H9 (cell line): Measurements from ENCODE around the gene PHF20. TPM values are rescaled to one million over a fixed set of nuclear protein-coding genes. Genes with fewer than 3 reads are reported as not detected.

Experiments used
- DNase-seq: peaks from one replicate; pipeline ENCODE4 v3.0.0-alpha.2; 2017
- H2AFZ ChIP-seq: one replicate; pipeline ENCODE4 v1.6.1; 2013; ENCODE audit warnings: mild to moderate bottlenecking, low read length, control low read depth, moderate library complexity
- H2AK5ac ChIP-seq: 2 replicates; pipeline ENCODE4 v1.6.1; 2013; ENCODE audit warnings: low read length, control low read depth, mixed read lengths; ENCODE audit not compliant: insufficient read length
- H2BK120ac ChIP-seq: one replicate; pipeline ENCODE4 v1.6.1; 2013; ENCODE audit warnings: low read depth, mild to moderate bottlenecking, low read length, control low read depth, inconsistent platforms; ENCODE audit not compliant: poor library complexity, severe bottlenecking
- H2BK12ac ChIP-seq: 2 replicates; pipeline ENCODE4 v1.6.1; 2013; ENCODE audit warnings: low read length, control low read depth, mixed read lengths, low read depth; ENCODE audit not compliant: insufficient read length
- H2BK15ac ChIP-seq: 2 replicates; pipeline ENCODE4 v1.6.1; 2013; ENCODE audit warnings: low read depth, low read length, control low read depth
- H2BK20ac ChIP-seq: one replicate; pipeline ENCODE4 v1.6.1; 2013; ENCODE audit warnings: low read depth, mild to moderate bottlenecking, low read length, control low read depth, inconsistent platforms; ENCODE audit not compliant: poor library complexity, severe bottlenecking
- H2BK5ac ChIP-seq: 2 replicates; pipeline ENCODE4 v1.6.1; 2013; ENCODE audit warnings: low read length, control low read depth, mixed read lengths; ENCODE audit not compliant: insufficient read length
- H3K14ac ChIP-seq: 2 replicates; pipeline ENCODE4 v1.6.1; 2013; ENCODE audit warnings: low read length, control low read depth; ENCODE audit not compliant: insufficient read depth
- H3K18ac ChIP-seq: 2 replicates; pipeline ENCODE4 v1.6.1; 2013; ENCODE audit warnings: low read depth, mild to moderate bottlenecking, mixed read lengths, low read length, control low read depth; ENCODE audit not compliant: insufficient read length
- H3K23ac ChIP-seq: 2 replicates; pipeline ENCODE4 v1.6.1; 2013; ENCODE audit warnings: low read length, control low read depth, mixed read lengths, low read depth; ENCODE audit not compliant: insufficient read length
- H3K23me2 ChIP-seq: 2 replicates; pipeline ENCODE4 v1.6.1; 2013; ENCODE audit warnings: low read depth, mild to moderate bottlenecking, mixed read lengths, low read length, control low read depth; ENCODE audit not compliant: insufficient read length, poor library complexity, severe bottlenecking
- H3K27ac ChIP-seq: 2 replicates; pipeline ENCODE4 v1.5.1; 2013; ENCODE audit warnings: low read length, control low read depth, mixed read lengths, low read depth; ENCODE audit not compliant: insufficient read length
- H3K27me3 ChIP-seq: 2 replicates; pipeline ENCODE4 v1.6.1; 2013; ENCODE audit warnings: low read length, control low read depth, inconsistent platforms; ENCODE audit not compliant: insufficient read depth
- H3K4ac ChIP-seq: 2 replicates; pipeline ENCODE4 v1.6.1; 2013; ENCODE audit warnings: low read depth, mild to moderate bottlenecking, control low read depth, inconsistent platforms, low read length, moderate library complexity
- H3K4me1 ChIP-seq: 2 replicates; pipeline ENCODE4 v1.6.1; 2013; ENCODE audit warnings: low read length, control low read depth, inconsistent platforms; ENCODE audit not compliant: insufficient read depth
- H3K4me2 ChIP-seq: 2 replicates; pipeline ENCODE4 v1.6.1; 2013; ENCODE audit warnings: low read length, control low read depth, mixed read lengths; ENCODE audit not compliant: insufficient read length, insufficient read depth
- H3K56ac ChIP-seq: 2 replicates; pipeline ENCODE4 v1.6.1; 2013; ENCODE audit warnings: low read depth, mild to moderate bottlenecking, mixed read lengths, low read length, control low read depth; ENCODE audit not compliant: insufficient read length
- H3K79me1 ChIP-seq: 2 replicates; pipeline ENCODE4 v1.6.1; 2013; ENCODE audit warnings: low read depth, mild to moderate bottlenecking, moderate library complexity, low read length, control low read depth, inconsistent platforms; ENCODE audit not compliant: insufficient read depth, poor library complexity, severe bottlenecking
- H3K79me2 ChIP-seq: 2 replicates; pipeline ENCODE4 v1.6.1; 2013; ENCODE audit warnings: low read length, control low read depth, inconsistent platforms; ENCODE audit not compliant: insufficient read depth
- H3K9ac ChIP-seq: 2 replicates; pipeline ENCODE4 v1.6.1; 2013; ENCODE audit warnings: low read length, control low read depth, mixed read lengths; ENCODE audit not compliant: insufficient read length; ENCODE audit errors: extremely low read depth
- H3K9me3 ChIP-seq: one replicate; pipeline ENCODE4 v1.6.1; 2013; ENCODE audit warnings: low read depth, low read length, inconsistent platforms; ENCODE audit not compliant: control insufficient read depth
- H3T11ph ChIP-seq: one replicate; pipeline ENCODE4 v1.6.1; 2013; ENCODE audit warnings: mild to moderate bottlenecking, low read length, control low read depth, inconsistent platforms
- H4K20me1 ChIP-seq: one replicate; pipeline ENCODE4 v1.6.1; 2013; ENCODE audit not compliant: control insufficient read depth, insufficient read length, insufficient read depth
- H4K5ac ChIP-seq: 2 replicates; pipeline ENCODE4 v1.6.1; 2013; ENCODE audit warnings: low read depth, mild to moderate bottlenecking, mixed read lengths, low read length, control low read depth; ENCODE audit not compliant: insufficient read length
- H4K8ac ChIP-seq: replicated peaks from 2 replicates; pipeline ENCODE4 v1.6.1; 2013; ENCODE audit warnings: low read length, control low read depth, mixed read lengths, low read depth; ENCODE audit not compliant: insufficient read length
- H4K91ac ChIP-seq: 2 replicates; pipeline ENCODE4 v1.6.1; 2013; ENCODE audit warnings: low read depth, mild to moderate bottlenecking, moderate library complexity, mixed read lengths, low read length, control low read depth; ENCODE audit not compliant: insufficient read length
- H3K27ac Mint-ChIP-seq, 3 experiments: 2 replicates in 2 of 3; 3 replicates in 1 of 3; pipeline ENCODE4 v1.8.0; 2020 to 2021; ENCODE audit warnings: mixed read lengths in 3 of 3, mild to moderate bottlenecking in 1 of 3, moderate library complexity in 1 of 3
- H3K27me3 Mint-ChIP-seq: 2 replicates; pipeline ENCODE4 v1.8.0; 2021; ENCODE audit warnings: low read depth, mild to moderate bottlenecking, moderate library complexity, mixed read lengths
- H3K36me3 Mint-ChIP-seq, 3 experiments: 2 replicates in 2 of 3; 3 replicates in 1 of 3; pipeline ENCODE4 v1.8.0; 2020 to 2021; ENCODE audit warnings: low read depth in 3 of 3, mixed read lengths in 3 of 3; ENCODE audit not compliant: insufficient read depth in 1 of 3
- H3K4me1 Mint-ChIP-seq, 2 experiments: 2 replicates each; pipeline ENCODE4 v1.8.0; 2020; ENCODE audit warnings: mixed read lengths in 2 of 2
- H3K4me3 Mint-ChIP-seq, 2 experiments: 2 replicates in 1 of 2; 3 replicates in 1 of 2; pipeline ENCODE4 v1.8.0; 2020 to 2021; ENCODE audit warnings: mild to moderate bottlenecking in 2 of 2, mixed read lengths in 2 of 2, moderate library complexity in 1 of 2
- H3K9me3 Mint-ChIP-seq, 2 experiments: 2 replicates in 1 of 2; 3 replicates in 1 of 2; pipeline ENCODE4 v1.8.0; 2020; ENCODE audit warnings: mild to moderate bottlenecking in 2 of 2, mixed read lengths in 2 of 2, moderate library complexity in 1 of 2
- WGBS: extraction: QIAGEN DNeasy Blood & Tissue Kit; methylation state at CpG from one replicate; pipeline ENCODE4 v1.1.7; 2013; ENCODE audit warnings: missing lambda C conversion rate, low lambda C conversion rate, mixed read lengths; ENCODE audit not compliant: insufficient read length; ENCODE audit errors: extremely low coverage; 5-methylcytosine and 5-hydroxymethylcytosine counted together
- total RNA-seq: library from RNA; stranded (reverse); gene quantifications from 2 replicates; pipeline ENCODE4 v1.2.1, GENCODE V29; 2021
- TF ChIP-seq, protein P1 (sequence below): fragments of 200-600 bp; sonication (generic); conservative IDR thresholded peaks from 3 replicates; pipeline ENCODE4 v1.8.0; 2021; ENCODE audit warnings: antibody characterized with exemption, mild to moderate bottlenecking

The PHF20 gene
- total RNA-seq, 1 experiment from 2014 or later: 50.3 TPM

DNA sequence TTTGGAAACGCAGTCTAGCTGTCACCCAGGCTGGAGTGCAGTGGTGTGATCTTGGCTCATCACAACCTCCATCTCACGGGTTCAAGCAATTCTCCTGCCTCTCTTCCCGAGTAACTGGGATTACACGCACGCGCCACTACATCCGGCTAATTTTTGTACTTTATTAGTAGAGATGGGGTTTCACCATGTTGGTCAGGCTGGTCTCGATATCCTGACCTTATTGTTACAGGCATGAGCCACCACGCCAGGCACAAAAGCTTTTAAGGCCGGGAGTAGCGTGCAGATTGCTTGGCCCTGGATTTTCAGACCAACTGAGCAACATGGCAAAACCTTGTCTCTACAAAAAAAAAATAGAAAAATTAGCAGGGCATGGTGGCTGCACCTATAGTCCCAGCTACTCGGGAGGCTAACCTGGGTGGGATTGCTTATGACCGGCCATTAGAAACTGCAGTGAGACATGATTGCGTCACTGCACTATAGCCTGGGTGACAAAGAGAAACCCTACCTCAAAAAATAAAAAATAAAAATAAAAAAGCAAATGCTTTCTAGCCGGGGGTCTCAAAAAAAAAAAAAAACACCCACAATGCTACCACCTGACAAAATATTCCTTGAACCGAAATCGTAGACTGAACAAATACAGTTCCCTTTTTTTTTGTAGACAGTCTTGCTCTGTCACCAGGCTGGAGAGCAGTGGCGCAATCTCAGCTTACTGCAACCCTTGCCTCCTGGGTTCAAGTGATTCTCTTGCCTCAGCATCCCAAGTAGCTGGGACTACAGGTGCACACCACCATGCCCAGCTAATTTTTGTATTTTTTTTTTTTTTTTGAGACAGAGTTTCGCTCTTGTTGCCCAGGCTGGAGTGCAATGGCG is 44.7 kb upstream of the PHF20 start:
- no peak overlapping the region for H2AFZ ChIP-seq
- H3K4me2 ChIP-seq: no peak overlapping the region
- Mint-ChIP-seq H3K27me3 (no peaks in the 10 kb centered on the region; the same call in 1 of the 2 replicates), H3K9me3 (no peaks in the 10 kb centered on the region), H3K4me3 (no peak overlapping the region), H3K36me3 (peaks cover 52 to 95% (median 93%) of the 10 kb centered on the region in 3 experiments), H3K4me1 (no peaks in the 10 kb centered on the region), H3K27ac (peak overlapping the region in 1 of 3 experiments; percentile 33; a peak in 1 of 7 replicates)
- H2BK20ac ChIP-seq: no peak overlapping the region
- H3K27ac ChIP-seq: no peak overlapping the region
- H3K18ac ChIP-seq: no peak overlapping the region
- H4K8ac ChIP-seq: no peak overlapping the region
- no peak overlapping the region for H2BK12ac ChIP-seq
- no peaks in the 10 kb centered on the region for H4K20me1 ChIP-seq
- H3K23me2 ChIP-seq: no peaks in the 10 kb centered on the region
- no peak overlapping the region for H2BK5ac ChIP-seq
- H3K14ac ChIP-seq: no peak overlapping the region
- H3K27me3 ChIP-seq: no peaks in the 10 kb centered on the region
- no peak for DNase-seq
- no peak overlapping the region for H3K56ac ChIP-seq
- H3K9me3 ChIP-seq: no peaks in the 10 kb centered on the region
- no peaks in the 10 kb centered on the region for H3K4me1 ChIP-seq
- no peak overlapping the region for H3K4ac ChIP-seq
- H3K23ac ChIP-seq: no peak overlapping the region
- H3K9ac ChIP-seq: no peak overlapping the region
- TF ChIP-seq, protein P1, sequence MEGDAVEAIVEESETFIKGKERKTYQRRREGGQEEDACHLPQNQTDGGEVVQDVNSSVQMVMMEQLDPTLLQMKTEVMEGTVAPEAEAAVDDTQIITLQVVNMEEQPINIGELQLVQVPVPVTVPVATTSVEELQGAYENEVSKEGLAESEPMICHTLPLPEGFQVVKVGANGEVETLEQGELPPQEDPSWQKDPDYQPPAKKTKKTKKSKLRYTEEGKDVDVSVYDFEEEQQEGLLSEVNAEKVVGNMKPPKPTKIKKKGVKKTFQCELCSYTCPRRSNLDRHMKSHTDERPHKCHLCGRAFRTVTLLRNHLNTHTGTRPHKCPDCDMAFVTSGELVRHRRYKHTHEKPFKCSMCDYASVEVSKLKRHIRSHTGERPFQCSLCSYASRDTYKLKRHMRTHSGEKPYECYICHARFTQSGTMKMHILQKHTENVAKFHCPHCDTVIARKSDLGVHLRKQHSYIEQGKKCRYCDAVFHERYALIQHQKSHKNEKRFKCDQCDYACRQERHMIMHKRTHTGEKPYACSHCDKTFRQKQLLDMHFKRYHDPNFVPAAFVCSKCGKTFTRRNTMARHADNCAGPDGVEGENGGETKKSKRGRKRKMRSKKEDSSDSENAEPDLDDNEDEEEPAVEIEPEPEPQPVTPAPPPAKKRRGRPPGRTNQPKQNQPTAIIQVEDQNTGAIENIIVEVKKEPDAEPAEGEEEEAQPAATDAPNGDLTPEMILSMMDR: no peak
- no CpG with 5 or more reads among the region's 20 CpGs for WGBS
- H2AK5ac ChIP-seq: no peak overlapping the region
- no peak overlapping the region for H3T11ph ChIP-seq
- no peak overlapping the region for H4K91ac ChIP-seq
- H2BK15ac ChIP-seq: no peak overlapping the region
- no peaks in the 10 kb centered on the region; the same call in 1 of the 2 replicates for H3K79me2 ChIP-seq
- peaks cover 5% of the 10 kb centered on the region for H3K79me1 ChIP-seq
- H4K5ac ChIP-seq: no peak overlapping the region
- no peak overlapping the region for H2BK120ac ChIP-seq
